Measurements from ENCODE around the gene KCNH2. TPM values are rescaled to one million over a fixed set of nuclear protein-coding genes. Genes with fewer than 3 reads are reported as not detected.
"Not testable (repeated sequence)": the region's sequence is repeated elsewhere in the genome, so short reads cannot be mapped to it uniquely, and the experiment has no call there.

The KCNH2 gene
- total and polyA plus RNA-seq, 12 donors: 50.2 to 126 (median 78.4) TPM

DNA sequence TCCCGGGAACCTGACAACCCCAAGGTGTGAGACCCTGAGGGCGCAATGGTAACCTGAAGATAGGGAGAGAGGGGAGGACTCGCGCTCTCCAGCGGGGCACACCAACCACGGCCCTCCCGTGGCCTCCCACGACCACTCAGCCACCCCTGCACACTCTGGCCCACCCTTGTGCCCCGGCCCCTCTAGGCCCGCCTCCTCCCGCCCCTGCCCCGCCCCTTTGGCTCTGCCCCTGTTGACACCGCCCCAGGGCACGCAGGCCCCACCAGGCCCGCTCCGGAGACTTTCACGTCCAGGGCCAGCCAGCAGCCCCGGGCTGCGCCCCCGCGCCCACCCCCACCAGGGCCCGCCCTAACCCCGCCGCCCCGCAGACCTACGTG is 35.2 kb upstream of the KCNH2 start:
- intact Hi-C loops (cut with DNase I): loop anchor here in 2 of 10 donors (1.0 to 10.0 kb wide), 3 partner anchors 49 to 119 kb away; no protein-coding TSS in a partner anchor
- no peak for TF ChIP-seq CTCF (IDR thresholded peaks at IDR 0.05)
- 19 to 33% methylated on average over 21 to 26 of the region's 26 CpGs for WGBS, 2 donors
- Histone ChIP-seq H3K4me3 (peak overlapping the region in 9 of 10 donors; percentile 11 to 47 (median 36)), H3K4me1 (peaks cover 7 to 74% (median 43%) of the 10 kb centered on the region in 9 donors), H3K27me3 (peaks cover 0 to 30% (median 19%) of the 10 kb centered on the region in 7 donors), H3K36me3 (peaks cover 0 to 23% (median 0%) of the 10 kb centered on the region in 9 donors), H3K27ac (no peak overlapping the region), H3K9me3 (no peaks in the 10 kb centered on the region)
- ATAC-seq (peak in 2 of 8 donors; percentile 4), DNase-seq (no peak)

DNA sequence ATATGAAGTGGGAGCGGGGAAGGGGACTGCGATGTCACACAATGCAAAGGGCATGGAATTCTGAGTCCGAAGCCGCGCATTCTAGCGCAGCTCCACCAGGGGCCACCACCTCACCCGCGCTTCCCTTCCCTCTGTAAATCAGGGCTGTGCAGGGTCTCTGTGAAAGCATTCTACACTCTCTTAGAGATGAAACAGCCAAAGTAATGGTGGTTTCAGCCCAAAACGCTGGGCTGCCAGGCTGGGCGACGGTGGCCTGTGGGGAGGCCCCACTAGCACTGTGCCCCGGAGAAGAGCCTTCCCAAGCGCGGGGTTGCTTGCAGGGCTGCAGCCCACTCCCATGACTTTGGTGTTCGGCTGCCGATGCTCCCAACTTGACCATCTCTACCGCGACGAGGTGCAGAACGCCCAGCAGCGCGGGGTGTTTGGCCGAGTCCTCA is 34.8 kb upstream of the KCNH2 start:
- peak in 8 of 9 donors; percentile 25 to 56 (median 44) for TF ChIP-seq CTCF (IDR thresholded peaks at IDR 0.05)
- ATAC-seq (peak in 2 of 8 donors; percentile 8 to 15), DNase-seq (no peak)
- Histone ChIP-seq H3K27ac (peak overlapping the region in 1 of 10 donors; percentile 20), H3K9me3 (no peaks in the 10 kb centered on the region), H3K4me3 (peak overlapping the region in 6 of 10 donors; percentile 11 to 46 (median 30)), H3K36me3 (peaks cover 0 to 23% (median 0%) of the 10 kb centered on the region in 9 donors), H3K27me3 (peaks cover 0 to 26% (median 16%) of the 10 kb centered on the region in 7 donors), H3K4me1 (peaks cover 3 to 74% (median 43%) of the 10 kb centered on the region in 9 donors)
- WGBS, 2 donors: 38 to 40% methylated on average over 23 of the region's 23 CpGs
- intact Hi-C loops (cut with DNase I): loop anchor here in 2 of 10 donors (1.0 to 10.0 kb wide), 3 partner anchors 48 to 118 kb away; no protein-coding TSS in a partner anchor

DNA sequence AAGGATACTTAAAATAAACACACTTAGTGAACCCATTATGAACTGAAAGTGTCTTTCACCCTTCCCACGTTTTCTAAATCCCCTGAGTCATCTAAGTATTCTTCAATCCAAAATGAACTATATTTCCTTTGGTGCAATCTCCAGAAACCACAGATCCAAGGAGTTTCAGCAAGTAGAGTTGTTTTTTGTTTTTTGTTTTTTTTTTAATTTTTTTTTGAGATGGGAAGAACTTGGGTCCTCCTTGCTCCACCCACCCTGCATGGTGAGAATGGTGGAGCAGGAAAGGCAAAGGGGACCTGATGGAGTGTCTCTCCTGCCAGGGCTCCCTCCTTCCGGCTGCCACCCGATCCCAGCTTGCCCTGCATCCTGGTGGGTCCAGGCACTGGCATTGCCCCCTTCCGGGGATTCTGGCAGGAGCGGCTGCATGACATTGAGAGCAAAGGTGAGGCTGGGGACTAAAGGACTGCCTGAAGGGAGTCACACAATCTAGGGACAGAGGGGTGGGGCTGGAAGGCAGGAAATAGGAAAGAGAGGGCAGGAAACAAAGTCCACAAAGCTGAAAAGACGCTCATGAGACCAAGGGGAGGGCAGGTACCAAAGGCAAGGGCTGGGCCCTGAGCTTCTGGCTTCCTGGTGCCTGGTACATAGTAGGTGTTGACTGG is 34.0 kb upstream of the KCNH2 start:
- intact Hi-C loops (cut with DNase I): loop anchor here in 2 of 10 donors (10.0 kb wide), 2 partner anchors 47 to 117 kb away; no protein-coding TSS in a partner anchor
- Histone ChIP-seq H3K9me3 (no peaks in the 10 kb centered on the region), H3K27ac (peak overlapping the region in 1 of 10 donors; percentile 26), H3K36me3 (peaks cover 0 to 23% (median 0%) of the 10 kb centered on the region in 9 donors), H3K4me1 (peaks cover 5 to 75% (median 47%) of the 10 kb centered on the region in 9 donors), H3K4me3 (no peak overlapping the region), H3K27me3 (peaks cover 0 to 19% (median 8%) of the 10 kb centered on the region in 7 donors)
- DNase-seq (no peak), ATAC-seq (no peak)
- TF ChIP-seq CTCF (IDR thresholded peaks at IDR 0.05): no peak
- WGBS, 2 donors: 67 to 77% methylated on average over 6 of the region's 6 CpGs

DNA sequence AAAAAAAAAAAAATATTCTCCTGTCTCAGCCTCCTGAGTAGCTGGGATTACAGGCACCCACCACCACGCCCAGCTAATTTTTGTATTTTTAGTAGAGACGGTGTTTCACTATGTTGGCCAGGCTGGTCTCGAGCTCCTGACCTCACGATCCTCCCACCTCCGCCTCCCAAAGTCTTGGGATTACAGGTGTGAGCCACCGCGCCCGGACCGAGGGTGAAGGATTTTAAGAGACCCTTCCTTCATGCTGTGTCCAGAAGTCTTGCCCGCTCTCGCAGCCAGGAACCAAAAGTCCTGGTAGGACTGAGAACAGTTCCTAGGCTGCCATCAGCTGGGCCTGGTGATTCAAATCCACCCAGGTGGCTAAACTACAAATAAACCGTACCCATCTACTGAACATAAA is 33.5 kb upstream of the KCNH2 start:
- peak overlapping the region in 1 of 10 donors; percentile 26 for H3K27ac ChIP-seq
- not testable (repeated sequence) for H3K9me3 ChIP-seq, DNase-seq, ATAC-seq, H3K4me3 ChIP-seq
- intact Hi-C loops (cut with DNase I): loop anchor here in 2 of 10 donors (10.0 kb wide), 2 partner anchors 47 to 117 kb away; no protein-coding TSS in a partner anchor
- H3K36me3 ChIP-seq: peaks cover 0 to 24% (median 0%) of the 10 kb centered on the region in 9 donors
- peaks cover 0 to 19% (median 5%) of the 10 kb centered on the region in 7 donors for H3K27me3 ChIP-seq
- H3K4me1 ChIP-seq: peaks cover 9 to 80% (median 53%) of the 10 kb centered on the region in 9 donors
- 88 to 93% methylated on average over 12 of the region's 12 CpGs for WGBS, 2 donors
